GM13976 (cell line): ENCODE results near the gene PCDHB16.
"Not testable (repeated sequence)": the region's sequence is repeated elsewhere in the genome, so short reads cannot be mapped to it uniquely, and the experiment has no call there.

Experiments used
- DNase-seq: peaks from one replicate; pipeline ENCODE4 v3.0.0; 2012; ENCODE audit warnings: low spot score
- CTCF ChIP-seq: IDR thresholded peaks from 2 replicates; pipeline ENCODE4 v1.5.1; 2012; ENCODE audit warnings: borderline replicate concordance, mild to moderate bottlenecking; ENCODE audit not compliant: insufficient read depth; ENCODE audit errors: extremely low read depth, missing control alignments, control extremely low read depth
- in situ Hi-C: fragments of 300-500 bp; cut with MboI; formaldehyde crosslinking; loops from one replicate; pipeline ENCODE4 v1.12.0; 2022; ENCODE audit warnings: low sequenced_read_pairs, mixed read lengths, inconsistent platforms; ENCODE audit not compliant: unreplicated experiment

Gene PCDHB16

GRCh38 chr5:141182248-141182647, at the start of gene PCDHB16:
Gene PCDHB16 (plus strand): TSS chr5:141182387. CDS start chr5:141182560, 173 bp downstream.
- no peak for DNase-seq
- in situ Hi-C loops, result no loop called here
- TF ChIP-seq CTCF, result no peak

GRCh38 chr5:141135030-141135717, 47.0 kb upstream of the PCDHB16 start, which contains the start of gene PCDHB5:
Gene PCDHB5 (plus strand): TSS chr5:141135206. CDS start chr5:141135435, 229 bp downstream.
- no peak for TF ChIP-seq CTCF
- in situ Hi-C loops, result no loop called here
- DNase-seq, result no peak

- in situ Hi-C loops, result no loop called here
- TF ChIP-seq CTCF, result no peak
- no peak for DNase-seq
Measured at GRCh38 chr5:141135718-141136266, 46.4 kb upstream of the PCDHB16 start.

GRCh38 chr5:141137346-141137745, 44.8 kb upstream of the PCDHB16 start:
- in situ Hi-C loops, DNase-seq: not testable (repeated sequence)

- DNase-seq, result no peak
- in situ Hi-C loops, result no loop called here
Measured at GRCh38 chr5:141149812-141150211, 32.4 kb upstream of the PCDHB16 start, which contains the start of gene PCDHB6. Gene PCDHB6 (plus strand): TSS chr5:141150057. CDS start chr5:141150258, 201 bp downstream.

GRCh38 chr5:141150224-141150992, 31.8 kb upstream of the PCDHB16 start:
- TF ChIP-seq CTCF, result no peak
- in situ Hi-C loops, result no loop called here
- DNase-seq, result no peak

More at GRCh38 chr5:141149812-141150211, 32.4 kb upstream of the PCDHB16 start, which contains the start of gene PCDHB6:
- no peak for TF ChIP-seq CTCF

- no peak for DNase-seq
- no peak for TF ChIP-seq CTCF
- in situ Hi-C loops, result no loop called here
Measured at GRCh38 chr5:141150993-141151325, 31.2 kb upstream of the PCDHB16 start.

GRCh38 chr5:141151632-141152031, 30.6 kb upstream of the PCDHB16 start:
- DNase-seq, in situ Hi-C loops: not testable (repeated sequence)

- DNase-seq, in situ Hi-C loops: not testable (repeated sequence)
Measured at GRCh38 chr5:141152096-141152495, 30.1 kb upstream of the PCDHB16 start.
